ENCODE results near the gene ZDHHC7. TPM values are rescaled to one million over a fixed set of nuclear protein-coding genes. Genes with fewer than 3 reads are reported as not detected.

ZDHHC7 gene
- total and polyA plus RNA-seq, 2 donors (not counting 1 experiment from before 2014, with no cell fraction given): 96.4 to 135 TPM

- Histone ChIP-seq H3K27me3 (ENCODE audit: control insufficient read depth, insufficient read depth, low read length) (no peaks in the 10 kb centered on the region), H3K4me2 (ENCODE audit: extremely low read depth, insufficient read depth, low read length) (peak overlapping the region; percentile 99), H3K9me3 (ENCODE audit: control insufficient read depth, insufficient read depth, low read depth, low read length) (no peaks in the 10 kb centered on the region), H3K79me2 (ENCODE audit: control insufficient read depth, insufficient read depth, low read length) (no peaks in the 10 kb centered on the region), H3K36me3 (ENCODE audit: control insufficient read depth, insufficient read depth, low read length) (peaks cover 2% of the 10 kb centered on the region), H4K20me1 (ENCODE audit: control insufficient read depth, extremely low read depth, insufficient read depth, low read length) (no peaks in the 10 kb centered on the region), H3K4me1 (ENCODE audit: control insufficient read depth, extremely low read depth, insufficient read depth, low read length) (peaks cover 13% of the 10 kb centered on the region), H3K4me3 (replicated peaks in 1 of 4; ENCODE audit: control extremely low read depth in 1 of 4, insufficient read depth in 1 of 4, low read depth in 3 of 4, low read length in 4 of 4) (peak overlapping the region; percentile 70 to 88 (median 82)), H3K27ac (ENCODE audit: insufficient read depth, low read length) (peak overlapping the region; percentile 43), H2AFZ (ENCODE audit: low read length) (no peak overlapping the region), H3K9ac (ENCODE audit: insufficient read depth, low read length) (no peak overlapping the region)
- DNase-seq (ENCODE audit: low read depth in 2 of 2): peak; percentile 38 to 76
- TF ChIP-seq CTCF (conservative IDR thresholded peaks at IDR 0.05 in 1 of 2, IDR thresholded peaks at IDR 0.05 in 1 of 2; ENCODE audit: low read depth in 1 of 2, low read length in 2 of 2) (no peak), EZH2 (IDR thresholded peaks at IDR 0.05; ENCODE audit: low read length, missing control alignments) (no peak)
Observed at GRCh38 chr16:85028685-85029407, 17.5 kb upstream of the ZDHHC7 start.

- no peak for DNase-seq (ENCODE audit: low read depth in 2 of 2)
- peaks cover 2% of the 10 kb centered on the region for H3K36me3 ChIP-seq (ENCODE audit: control insufficient read depth, insufficient read depth, low read length)
- H3K27me3 ChIP-seq (ENCODE audit: control insufficient read depth, insufficient read depth, low read length): no peaks in the 10 kb centered on the region
- H3K4me1 ChIP-seq (ENCODE audit: control insufficient read depth, extremely low read depth, insufficient read depth, low read length): peaks cover 13% of the 10 kb centered on the region
- H3K27ac ChIP-seq (ENCODE audit: insufficient read depth, low read length): peak overlapping the region; percentile 43
- peak overlapping the region; percentile 67 for H3K9ac ChIP-seq (ENCODE audit: insufficient read depth, low read length)
- H3K79me2 ChIP-seq (ENCODE audit: control insufficient read depth, insufficient read depth, low read length): no peaks in the 10 kb centered on the region
- peak overlapping the region; percentile 69 for H2AFZ ChIP-seq (ENCODE audit: low read length)
- peak overlapping the region; percentile 70 to 88 (median 82) for H3K4me3 ChIP-seq (replicated peaks in 1 of 4; ENCODE audit: control extremely low read depth in 1 of 4, insufficient read depth in 1 of 4, low read depth in 3 of 4, low read length in 4 of 4)
- no peaks in the 10 kb centered on the region for H3K9me3 ChIP-seq (ENCODE audit: control insufficient read depth, insufficient read depth, low read depth, low read length)
- TF ChIP-seq CTCF (conservative IDR thresholded peaks at IDR 0.05 in 1 of 2, IDR thresholded peaks at IDR 0.05 in 1 of 2; ENCODE audit: low read depth in 1 of 2, low read length in 2 of 2) (peak; percentile 12 to 14), EZH2 (IDR thresholded peaks at IDR 0.05; ENCODE audit: low read length, missing control alignments) (no peak)
- H4K20me1 ChIP-seq (ENCODE audit: control insufficient read depth, extremely low read depth, insufficient read depth, low read length): no peaks in the 10 kb centered on the region
- H3K4me2 ChIP-seq (ENCODE audit: extremely low read depth, insufficient read depth, low read length): peak overlapping the region; percentile 99
Observed at GRCh38 chr16:85027958-85028684, 16.8 kb upstream of the ZDHHC7 start.

- Histone ChIP-seq H3K9me3 (ENCODE audit: control insufficient read depth, insufficient read depth, low read depth, low read length) (no peaks in the 10 kb centered on the region), H3K36me3 (ENCODE audit: control insufficient read depth, insufficient read depth, low read length) (peaks cover 2% of the 10 kb centered on the region), H3K4me1 (ENCODE audit: control insufficient read depth, extremely low read depth, insufficient read depth, low read length) (peaks cover 13% of the 10 kb centered on the region), H3K4me2 (ENCODE audit: extremely low read depth, insufficient read depth, low read length) (peak within 1 kb of the TSS; percentile 99), H3K79me2 (ENCODE audit: control insufficient read depth, insufficient read depth, low read length) (no peaks in the 10 kb centered on the region), H3K27ac (ENCODE audit: insufficient read depth, low read length) (peak within 1 kb of the TSS; percentile 83), H3K9ac (ENCODE audit: insufficient read depth, low read length) (peak within 1 kb of the TSS; percentile 84), H3K4me3 (replicated peaks in 1 of 4; ENCODE audit: control extremely low read depth in 1 of 4, insufficient read depth in 1 of 4, low read depth in 3 of 4, low read length in 4 of 4) (peak within 1 kb of the TSS; percentile 80 to 88 (median 86)), H3K27me3 (ENCODE audit: control insufficient read depth, insufficient read depth, low read length) (no peaks in the 10 kb centered on the region), H2AFZ (ENCODE audit: low read length) (peak within 1 kb of the TSS; percentile 82), H4K20me1 (ENCODE audit: control insufficient read depth, extremely low read depth, insufficient read depth, low read length) (no peaks in the 10 kb centered on the region)
- peak; percentile 83 to 93 for DNase-seq (ENCODE audit: low read depth in 2 of 2)
- TF ChIP-seq CTCF (conservative IDR thresholded peaks at IDR 0.05 in 1 of 2, IDR thresholded peaks at IDR 0.05 in 1 of 2; ENCODE audit: low read depth in 1 of 2, low read length in 2 of 2): peak; percentile 18 to 35
- no peak for TF ChIP-seq EZH2 (IDR thresholded peaks at IDR 0.05; ENCODE audit: low read length, missing control alignments)
Observed at GRCh38 chr16:85027349-85027957, 16.1 kb upstream of the ZDHHC7 start, which contains the start of gene KIAA0513. TSS of gene KIAA0513 (plus strand) at chr16:85027795. CDS start at chr16:85067072, 39,277 bp downstream.
